ELR (cell line): ENCODE measurements around the gene DNAJC15.

ENCODE experiments used
- DNase-seq: peaks from one replicate; pipeline ENCODE4 v3.0.0-alpha.2; 2015; ENCODE audit warnings: low read depth

The DNAJC15 gene

GRCh38 chr13:43154839-43155238 is 131.5 kb downstream of the DNAJC15 start:
- DNase-seq, result no peak

DNA sequence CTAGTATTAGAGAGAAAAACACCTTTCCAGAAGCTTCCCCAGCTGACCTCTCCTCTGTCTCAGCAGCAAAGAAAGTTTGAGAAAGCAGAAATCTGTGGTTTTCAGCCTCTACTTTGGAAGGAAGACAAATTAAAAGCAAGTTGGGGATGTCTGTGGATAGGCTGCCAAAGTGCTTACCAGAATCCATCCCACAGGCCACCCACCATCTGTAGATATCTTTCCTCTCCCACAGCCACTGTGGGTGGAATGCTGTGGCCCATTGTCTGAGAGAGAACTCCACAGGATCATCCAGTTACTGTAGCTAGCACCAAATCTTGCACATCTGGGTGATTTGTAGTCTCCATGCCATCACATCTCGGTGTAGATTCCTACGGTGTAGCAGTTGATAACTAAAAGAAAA is 133.5 kb downstream of the DNAJC15 start:
- DNase-seq, result no peak

- DNase-seq, result no peak
These were observed 134.4 kb downstream of the DNAJC15 start for GRCh38 chr13:43157796-43158195.

DNA sequence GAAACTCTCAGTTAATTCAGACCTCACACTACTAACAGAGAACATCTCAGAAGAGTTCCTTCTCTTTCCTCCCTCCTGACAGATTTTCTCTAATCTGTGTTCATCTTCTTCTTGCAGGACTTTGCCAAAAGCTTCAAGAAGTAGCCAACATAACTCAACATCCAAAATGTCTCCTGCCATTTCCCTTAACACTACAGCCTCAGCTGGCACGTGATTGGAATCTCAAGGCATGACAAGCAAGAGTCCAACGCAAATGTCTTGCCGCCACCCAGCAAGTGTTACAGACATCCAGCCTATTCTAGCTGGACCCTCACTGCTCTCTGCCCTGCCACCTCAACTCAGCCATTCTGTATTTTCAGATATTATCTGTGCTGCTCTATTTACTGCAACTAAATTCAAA is 135.1 kb downstream of the DNAJC15 start:
- no peak for DNase-seq

DNA sequence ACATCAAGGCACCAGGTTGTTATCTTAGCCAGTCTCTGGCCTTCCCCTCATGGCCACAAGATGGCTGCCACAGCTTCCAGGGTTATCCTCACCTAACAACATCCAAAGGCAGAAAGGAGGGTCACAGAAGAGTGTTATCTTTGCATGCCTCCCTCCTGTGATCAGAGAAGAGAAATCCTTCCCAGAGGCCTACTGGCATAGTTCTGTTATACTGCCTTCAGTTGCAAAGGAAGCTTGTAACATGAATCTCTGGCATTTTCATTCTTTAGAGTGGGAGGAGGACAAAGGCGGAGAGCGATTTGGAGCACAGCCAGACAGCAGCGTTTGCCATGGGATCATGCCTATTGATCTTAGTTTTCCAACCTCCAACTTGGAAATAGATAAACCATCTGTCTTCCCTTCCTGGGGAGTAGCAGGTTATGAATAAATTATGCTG is 135.7 kb downstream of the DNAJC15 start:
- peak; percentile 10 for DNase-seq
